K562 (cell line): ENCODE results near the gene GHRL. TPM values are rescaled to one million over a fixed set of nuclear protein-coding genes. Genes with fewer than 3 reads are reported as not detected.

ENCODE experiments used
- ATAC-seq: fragments of 200-7000 bp; cut with Tn5 transposase; 3 replicates; pipeline ENCODE4 v1.9.1; 2020; ENCODE audit warnings: moderate library complexity
- BruUV-seq: library from RNA; stranded (reverse); fragments of 400-500 nt; replicated peaks from 2 replicates; lab custom pipeline; 2021; lab: Mats Ljungman, UMichigan
- CTCF ChIA-PET: fragments of 300-600 bp; formaldehyde crosslinking; extraction: SDS; loops from one replicate; lab custom pipeline; 2021; ENCODE audit warnings: low intra/inter-chr PET ratio; lab: Yijun Ruan, JAX
- POLR2A ChIA-PET: fragments of 300-600, 350-650 bp; sonication (Branson Sonifier 250); formaldehyde crosslinking; extraction: SDS; loops from one replicate; lab custom pipeline; 2021; ENCODE audit warnings: antibody characterized with exemption, inconsistent platforms; lab: Yijun Ruan, JAX
- DNase-seq, 4 experiments: peaks; one replicate each; pipeline versions ENCODE4 v3.0.0 to v3.0.0-alpha.2; 2011 to 2018; ENCODE audit warnings: low spot score in 3 of 4, mixed read lengths in 3 of 4; ENCODE audit errors: extremely low read depth in 1 of 4
- FAIRE-seq: peaks from 2 replicates; lab custom pipeline; 2011; peaks lifted over from hg19 to GRCh38; lab: Jason Lieb, UNC
- H2AFZ ChIP-seq: 2 replicates; pipeline ENCODE4 v1.6.0; 2011; ENCODE audit warnings: low read depth, low read length, control low read depth, inconsistent platforms
- H3K27ac ChIP-seq: fragments of 200-600 bp; 3 replicates; pipeline ENCODE4 v1.8.0; 2011; ENCODE audit warnings: low read depth, mild to moderate bottlenecking, control low read depth, inconsistent platforms, low read length, moderate library complexity, mixed read lengths; ENCODE audit errors: extremely low read depth
- H3K27me3 ChIP-seq, 2 experiments: fragments of 300-600 bp in 1 of 2; 2 replicates in 1 of 2; 3 replicates in 1 of 2; pipeline versions ENCODE4 v1.6.0 to v1.8.0; 2011; ENCODE audit warnings: inconsistent platforms in 2 of 2, low read length in 2 of 2, mild to moderate bottlenecking in 1 of 2, mixed read lengths in 1 of 2, moderate library complexity in 1 of 2; ENCODE audit not compliant: control insufficient read depth in 2 of 2, insufficient read depth in 2 of 2
- H3K36me3 ChIP-seq: fragments of 300-600 bp; 3 replicates; pipeline ENCODE4 v1.8.0; 2011; ENCODE audit warnings: mild to moderate bottlenecking, low read length, inconsistent platforms; ENCODE audit not compliant: control insufficient read depth, insufficient read depth
- H3K4me1 ChIP-seq, 2 experiments: fragments of 200-600 bp in 1 of 2; replicated peaks in 1 of 2; 2 replicates in 1 of 2; 3 replicates in 1 of 2; pipeline versions ENCODE4 v1.5.1 to v1.8.0; 2011; ENCODE audit warnings: inconsistent platforms in 2 of 2, low read length in 2 of 2, mild to moderate bottlenecking in 1 of 2, mixed read lengths in 1 of 2, moderate library complexity in 1 of 2; ENCODE audit not compliant: control insufficient read depth in 2 of 2, insufficient read depth in 2 of 2
- H3K4me2 ChIP-seq: 2 replicates; pipeline ENCODE4 v1.6.1; 2011; ENCODE audit warnings: low read length, control low read depth, inconsistent platforms, mixed read lengths; ENCODE audit not compliant: insufficient read depth
- H3K4me3 ChIP-seq: fragments of 200-600 bp; sonication (generic), shearing (Covaris generic); 2 replicates; pipeline ENCODE4 v1.5.1; 2016; ENCODE audit warnings: control low read depth, inconsistent platforms
- H3K79me2 ChIP-seq: fragments of 200-600 bp; 3 replicates; pipeline ENCODE4 v1.8.0; 2011; ENCODE audit warnings: low read length, inconsistent platforms; ENCODE audit not compliant: control insufficient read depth, insufficient read depth
- H3K9ac ChIP-seq, 2 experiments: 2 replicates each; pipeline versions ENCODE4 v1.6.0 to v1.6.1; 2011; ENCODE audit warnings: low read depth in 2 of 2, low read length in 2 of 2, control low read depth in 1 of 2, inconsistent platforms in 1 of 2, mild to moderate bottlenecking in 1 of 2, mixed read lengths in 1 of 2; ENCODE audit not compliant: insufficient read depth in 1 of 2
- H3K9me1 ChIP-seq: one replicate; pipeline ENCODE4 v1.6.0; 2011; ENCODE audit warnings: inconsistent platforms, mild to moderate bottlenecking, low read length, moderate library complexity; ENCODE audit not compliant: control insufficient read depth, insufficient read depth
- H3K9me3 ChIP-seq: replicated peaks from 2 replicates; pipeline ENCODE4 v1.5.1; 2011; ENCODE audit warnings: low read depth, low read length, inconsistent platforms; ENCODE audit not compliant: control insufficient read depth, insufficient read depth
- H4K20me1 ChIP-seq: replicated peaks from 2 replicates; pipeline ENCODE4 v1.6.1; 2011; ENCODE audit warnings: low read length, inconsistent platforms, mixed read lengths; ENCODE audit not compliant: control insufficient read depth, insufficient read depth
- BRD9 ChIP-seq: fragments of 450-650 bp; IDR thresholded peaks from 2 replicates; pipeline ENCODE4 v1.6.1; 2018; ENCODE audit warnings: low read depth; ENCODE audit not compliant: partially characterized antibody
- CREB3L1 ChIP-seq: fragments of 450-650 bp; IDR thresholded peaks from 2 replicates; pipeline ENCODE4 v1.6.1; 2014; ENCODE audit warnings: low read depth, mild to moderate bottlenecking, moderate library complexity, borderline replicate concordance
- CTCF ChIP-seq, 3 experiments: IDR thresholded peaks in 2 of 3; conservative IDR thresholded peaks in 1 of 3; 2 replicates each; pipeline ENCODE4 v1.5.1; 2011 to 2012; ENCODE audit warnings: low read length in 3 of 3, mild to moderate bottlenecking in 3 of 3, control low read depth in 2 of 3, improper control_type of control experiment in 1 of 3, inconsistent platforms in 1 of 3, low read depth in 1 of 3, mixed read lengths in 1 of 3, moderate library complexity in 1 of 3; ENCODE audit not compliant: insufficient read depth in 2 of 3
- MED1 ChIP-seq: sonication (generic); formaldehyde crosslinking; IDR thresholded peaks from 2 replicates; pipeline ENCODE4 v1.8.1; 2023; ENCODE audit warnings: missing genetic modification reagents, borderline replicate concordance
- PRMT5 ChIP-seq: sonication (generic); formaldehyde crosslinking; IDR thresholded peaks from 2 replicates; pipeline ENCODE4 v1.5.0; 2020; ENCODE audit warnings: missing genetic modification reagents
- TRIM25 ChIP-seq: fragments of 450-650 bp; IDR thresholded peaks from 2 replicates; pipeline ENCODE4 v1.7.0; 2016; ENCODE audit warnings: borderline replicate concordance
- ZFP30 ChIP-seq: fragments of 250-450 bp; sonication (Bioruptor Pico); IDR thresholded peaks from 2 replicates; pipeline ENCODE4 v1.8.0; 2022; ENCODE audit warnings: moderate library complexity, mild to moderate bottlenecking, inconsistent platforms, borderline replicate concordance
- ZNF282 ChIP-seq: sonication (generic); formaldehyde crosslinking; IDR thresholded peaks from 2 replicates; pipeline ENCODE4 v1.8.1; 2023; ENCODE audit warnings: missing genetic modification reagents
- ZNF444 ChIP-seq: fragments of 250-450 bp; sonication (Bioruptor Pico); IDR thresholded peaks from 2 replicates; pipeline ENCODE4 v1.4.0; 2020; ENCODE audit warnings: mild to moderate bottlenecking, moderate library complexity
- ZNF445 ChIP-seq: fragments of 250-450 bp; sonication (Bioruptor Pico); IDR thresholded peaks from 2 replicates; pipeline ENCODE4 v1.4.0; 2020; ENCODE audit warnings: low read depth, mild to moderate bottlenecking, moderate library complexity
- WGBS: fragments of 100-300 bp; shearing (Covaris generic); methylation state at CpG from one replicate; pipeline ENCODE4 v1.1.6; 2016; ENCODE audit warnings: low coverage, mixed read lengths; ENCODE audit not compliant: insufficient coverage; ENCODE audit errors: missing lambda C conversion rate; 5-methylcytosine and 5-hydroxymethylcytosine counted together
- in situ Hi-C: fragments of 300-500 bp; cut with MboI; formaldehyde crosslinking; loops from 4 replicates; pipeline ENCODE4 v1.15.0; 2018; ENCODE audit warnings: inconsistent platforms, mixed read lengths
- intact Hi-C: fragments of 100-400 bp; cut with micrococcal nuclease; formaldehyde crosslinking; loops from 2 replicates; pipeline ENCODE4 v1.14.2; 2022
- polyA plus RNA-seq, 8 experiments: library from polyadenylated mRNA; depleted of rRNA in 4 of 8; stranded (reverse) in 5 of 8; unstranded in 3 of 8; fragments of >200 nt; fragmentation: Nextera tagmentation in 2 of 8; fragmentation: Illumina TruSeq in 1 of 8; extraction: Ambion mirVana in 2 of 8; extraction: Trizol in 1 of 8; gene quantifications; 2 replicates each; pipeline versions ENCODE4 v1.2.1 to v1.2.3, GENCODE V29; 2011 to 2014; ENCODE audit warnings: inconsistent platforms in 1 of 8, missing spikeins in 1 of 8
- total RNA-seq, 7 experiments: library from RNA; depleted of rRNA in 6 of 7; stranded (reverse); fragments of >200 nt in 6 of 7; fragmentation: Illumina TruSeq in 2 of 7; extraction: Trizol in 2 of 7; gene quantifications; 2 replicates each; pipeline versions ENCODE4 v1.2.1 to v1.2.3, GENCODE V29; 2011 to 2021; ENCODE audit warnings: low replicate concordance in 1 of 7

GHRL gene
- total and polyA plus RNA-seq, 9 of the 15 experiments (the other 6 are each of a cell fraction or from before 2014, with no cell fraction given): 0.08 to 0.29 (median 0.15) TPM; not detected in 5

GRCh38 chr3:10334042-10334441 is 41.3 kb upstream of the GHRL start:
- Histone ChIP-seq H3K27ac (no peak overlapping the region), H3K4me3 (no peak overlapping the region), H3K9ac (peak overlapping the region in 1 of 2 experiments; percentile 39; a peak in 2 of 4 replicates), H3K4me2 (no peak overlapping the region), H3K9me1 (peaks cover 5% of the 10 kb centered on the region), H3K27me3 (peaks cover 66 to 97% of the 10 kb centered on the region in 2 experiments), H4K20me1 (no peaks in the 10 kb centered on the region; the same call in none of the 2 replicates), H3K36me3 (no peaks in the 10 kb centered on the region), H2AFZ (no peak overlapping the region), H3K9me3 (no peaks in the 10 kb centered on the region), H3K4me1 (peaks cover 0 to 26% of the 10 kb centered on the region in 2 experiments; a peak in 3 of 5 replicates), H3K79me2 (no peaks in the 10 kb centered on the region)
- WGBS: 6% methylated on average over 11 of the region's 11 CpGs
- ChIA-PET CTCF (interaction anchor here (0.5 kb wide), 1 partner anchor 11 kb away, joined by 4 read pairs; no protein-coding TSS in a partner anchor), POLR2A (interaction anchor here (0.5 to 1.2 kb wide), 7 partner anchors 13 to 388 kb away, joined by 3 to 4 read pairs (median 3); partner anchors contain the start of genes SEC13 and VHL)
- ATAC-seq (no peak; the same call in 2 of the 3 replicates), FAIRE-seq (no peak), DNase-seq (no peak)
- intact Hi-C loops: no loop called here
- in situ Hi-C loops: no loop called here
- TF ChIP-seq TRIM25: no peak
- 0 out of 2 replicates have a peak, but pooled peaks have one; percentile 33 for TF ChIP-seq ZNF282 (CRISPR knock-in tag)
- no peak for TF ChIP-seq ZNF445 (CRISPR knock-in tag)
- no peak for TF ChIP-seq BRD9
- TF ChIP-seq CREB3L1: no peak
- peak in 1 of 3 experiments; percentile 22; a peak in 1 of 6 replicates for TF ChIP-seq CTCF (IDR thresholded peaks at IDR 0.05 in 2 of 3, conservative IDR thresholded peaks at IDR 0.05 in 1 of 3; ENCODE audit: insufficient read depth in 2 of 3, low read depth in 1 of 3, low read length in 3 of 3)
- no peak for TF ChIP-seq MED1 (CRISPR knock-in tag)
- TF ChIP-seq ZFP30 (CRISPR knock-in tag): no peak
- TF ChIP-seq ZNF444 (CRISPR knock-in tag): no peak
- TF ChIP-seq PRMT5 (CRISPR knock-in tag): no peak
- no TSS peak for BruUV-seq
